IPS DF 6.9 (cell line): ENCODE data around the gene SNAPIN.
A peak's percentile ranks its signal among the peaks of the same experiment; 100 is the strongest.
"Not testable (repeated sequence)": the region's sequence is repeated elsewhere in the genome, so short reads cannot be mapped to it uniquely, and the experiment has no call there.

ENCODE experiments used
- DNase-seq: peaks from one replicate; pipeline ENCODE4 v3.0.0-alpha.2; 2013; ENCODE audit warnings: low read depth, low spot score
- H3K27ac ChIP-seq: one replicate; pipeline ENCODE4 v1.5.1; 2013; ENCODE audit warnings: low read length, control low read depth
- H3K27me3 ChIP-seq: 2 replicates; pipeline ENCODE4 v1.6.1; 2013; ENCODE audit warnings: mild to moderate bottlenecking, low read length; ENCODE audit not compliant: control insufficient read depth, insufficient read depth
- H3K36me3 ChIP-seq: 2 replicates; pipeline ENCODE4 v1.6.1; 2013; ENCODE audit warnings: low read length; ENCODE audit not compliant: control insufficient read depth, insufficient read depth
- H3K4me1 ChIP-seq: 2 replicates; pipeline ENCODE4 v1.6.1; 2013; ENCODE audit warnings: low read length; ENCODE audit not compliant: control insufficient read depth, insufficient read depth
- H3K4me3 ChIP-seq: 2 replicates; pipeline ENCODE4 v1.5.1; 2013; ENCODE audit warnings: mild to moderate bottlenecking, low read length
- H3K9me3 ChIP-seq: 2 replicates; pipeline ENCODE4 v1.6.1; 2013; ENCODE audit warnings: low read length, inconsistent platforms; ENCODE audit not compliant: control insufficient read depth, insufficient read depth
- WGBS: extraction: QIAGEN DNeasy Blood & Tissue Kit; methylation state at CpG from one replicate; pipeline ENCODE4 v1.1.7; 2013; ENCODE audit warnings: mixed read lengths, missing lambda C conversion rate; ENCODE audit not compliant: insufficient read length, insufficient coverage; 5-methylcytosine and 5-hydroxymethylcytosine counted together

Gene SNAPIN

DNA sequence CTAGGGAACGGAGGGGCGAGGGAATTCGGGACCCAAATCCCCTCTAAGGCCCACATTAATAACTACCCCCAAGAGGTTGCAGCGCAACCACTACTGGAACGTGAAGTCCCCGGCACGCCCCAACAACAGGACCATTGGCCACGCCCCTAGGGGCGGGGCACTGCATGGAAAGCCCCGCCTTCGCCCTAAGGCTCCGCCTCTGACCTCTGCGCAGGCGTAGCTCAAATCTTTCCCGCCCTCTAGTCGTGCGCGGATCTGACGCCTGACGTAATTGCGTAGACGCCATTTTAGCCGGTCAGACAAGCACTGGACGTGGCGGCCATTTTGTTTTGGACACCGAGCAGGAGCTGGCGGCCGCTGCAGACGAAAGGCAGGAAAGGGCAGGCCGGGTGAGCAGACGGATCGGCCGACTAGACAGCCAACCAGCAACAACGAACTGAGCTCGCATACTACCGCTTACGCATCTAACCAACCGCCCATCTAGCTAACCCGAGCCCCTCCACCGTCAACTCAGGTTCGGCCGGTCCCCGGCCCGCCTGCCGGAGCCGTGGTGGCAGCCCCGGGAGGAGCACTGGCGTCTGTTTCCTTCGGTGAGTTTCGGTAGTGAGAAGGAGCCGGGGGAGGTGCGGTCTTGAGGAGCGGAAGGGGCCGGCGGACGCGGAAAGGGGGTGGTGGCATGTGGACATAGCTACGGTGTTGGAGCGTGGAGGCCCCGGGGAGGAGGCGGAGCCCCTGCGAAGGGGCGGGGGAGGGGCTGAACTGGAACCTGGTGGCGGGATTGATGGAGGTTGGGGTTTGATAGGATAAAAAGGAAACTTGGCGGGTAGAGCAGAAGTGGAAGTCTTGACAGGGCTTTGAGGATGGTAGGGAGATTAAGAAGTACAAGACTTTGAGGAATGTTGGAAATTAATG lies 24.5 kb upstream of the SNAPIN start, which contains the start of gene CHTOP:
CHTOP (plus strand) TSS at position 313 of the 912 bp plus-strand sequence. CDS start 2,523 bp downstream, outside the sequence.
- no CpG with 5 or more reads among the region's 65 CpGs for WGBS
- Histone ChIP-seq H3K27ac (peak within 1 kb of the TSS; percentile 16), H3K4me3 (peak within 1 kb of the TSS; percentile 91), H3K36me3 (peaks cover 14% of the 10 kb centered on the region; the same call in 1 of the 2 replicates), H3K4me1 (peaks cover 3% of the 10 kb centered on the region), H3K27me3 (no peaks in the 10 kb centered on the region), H3K9me3 (no peaks in the 10 kb centered on the region)
- peak; percentile 99 for DNase-seq

GRCh38 chr1:153635872-153636271 lies 22.6 kb upstream of the SNAPIN start:
- Histone ChIP-seq H3K27me3 (no peaks in the 10 kb centered on the region), H3K27ac (no peak overlapping the region), H3K4me3 (no peak overlapping the region), H3K36me3 (peaks cover 29% of the 10 kb centered on the region), H3K4me1 (peaks cover 3% of the 10 kb centered on the region), H3K9me3 (no peaks in the 10 kb centered on the region)
- DNase-seq = no peak
- no CpG with 5 or more reads among the region's 7 CpGs for WGBS

DNA sequence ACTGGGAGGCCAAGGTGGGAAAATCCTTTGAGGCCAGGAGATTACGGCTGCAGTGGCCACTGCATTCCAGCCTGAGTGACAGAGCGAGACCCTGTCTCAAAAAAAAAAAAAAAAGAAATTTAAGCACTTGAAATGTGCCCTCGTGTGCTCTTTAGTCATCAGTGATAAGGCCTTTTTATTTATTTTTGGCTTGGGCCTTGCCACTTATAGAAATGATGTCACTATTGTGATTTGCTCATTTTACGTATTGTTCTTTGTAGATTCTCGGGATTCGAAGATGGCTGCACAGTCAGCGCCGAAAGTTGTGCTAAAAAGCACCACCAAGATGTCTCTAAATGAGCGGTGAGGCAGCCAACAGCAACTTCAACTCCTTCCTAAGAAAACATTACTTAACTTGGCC lies 22.2 kb upstream of the SNAPIN start:
- Histone ChIP-seq H3K27me3 (no peaks in the 10 kb centered on the region), H3K36me3 (peaks cover 31% of the 10 kb centered on the region), H3K4me1 (peaks cover 3% of the 10 kb centered on the region), H3K9me3 (no peaks in the 10 kb centered on the region), H3K4me3 (no peak overlapping the region), H3K27ac (no peak overlapping the region)
- no CpG with 5 or more reads among the region's 9 CpGs for WGBS
- DNase-seq = no peak

DNA sequence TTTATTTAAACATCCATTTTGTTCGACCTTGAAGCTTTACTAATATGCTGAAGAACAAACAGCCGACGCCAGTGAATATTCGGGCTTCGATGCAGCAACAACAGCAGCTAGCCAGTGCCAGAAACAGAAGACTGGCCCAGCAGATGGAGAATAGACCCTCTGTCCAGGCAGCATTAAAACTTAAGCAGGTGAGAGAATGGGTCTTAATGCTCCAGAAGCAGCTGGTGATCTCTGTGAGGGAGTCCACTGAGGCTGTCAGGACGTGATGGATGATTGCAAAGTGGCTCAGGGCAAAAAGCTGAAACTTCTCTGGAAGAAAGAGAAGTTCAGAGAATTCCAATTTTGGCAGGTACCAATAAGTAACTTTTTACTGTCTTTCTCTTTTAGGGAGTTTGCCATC lies 20.2 kb upstream of the SNAPIN start:
- Histone ChIP-seq H3K4me1 (peaks cover 3% of the 10 kb centered on the region), H3K36me3 (peaks cover 44% of the 10 kb centered on the region), H3K27ac (no peak overlapping the region), H3K4me3 (no peak overlapping the region), H3K9me3 (no peaks in the 10 kb centered on the region), H3K27me3 (no peaks in the 10 kb centered on the region)
- no peak for DNase-seq
- no CpG with 5 or more reads among the region's 6 CpGs for WGBS

DNA sequence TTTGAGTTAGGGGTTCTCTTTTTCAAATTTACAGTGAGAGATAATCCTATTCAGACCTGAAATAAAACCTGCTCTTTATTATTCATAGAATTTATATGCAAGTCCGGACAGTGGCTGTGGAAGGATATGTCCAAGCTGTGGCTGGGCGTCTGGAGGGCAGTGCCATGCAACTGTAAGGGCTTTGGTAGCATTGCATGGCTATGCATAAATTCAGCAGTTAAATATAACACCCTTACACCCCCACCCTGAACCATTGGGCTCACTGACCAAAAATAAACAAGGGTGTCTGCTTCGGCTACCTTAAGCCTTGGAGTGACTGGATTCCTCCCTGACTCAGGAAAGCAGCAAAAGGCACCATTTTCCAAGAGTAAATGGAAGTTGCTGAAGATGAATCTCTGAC lies 19.2 kb upstream of the SNAPIN start:
- WGBS = no CpG with 5 or more reads among the region's 3 CpGs
- Histone ChIP-seq H3K9me3 (no peaks in the 10 kb centered on the region), H3K36me3 (peaks cover 47% of the 10 kb centered on the region), H3K4me3 (no peak overlapping the region), H3K4me1 (peaks cover 1% of the 10 kb centered on the region; the same call in 1 of the 2 replicates), H3K27me3 (no peaks in the 10 kb centered on the region), H3K27ac (no peak overlapping the region)
- DNase-seq = no peak

- H3K27me3 ChIP-seq, H3K4me1 ChIP-seq, H3K4me3 ChIP-seq, DNase-seq, H3K9me3 ChIP-seq, H3K27ac ChIP-seq: not testable (repeated sequence)
- peaks cover 51% of the 10 kb centered on the region for H3K36me3 ChIP-seq
- WGBS = no CpG with 5 or more reads among the region's 5 CpGs
Observed at GRCh38 chr1:153640213-153640612, 18.3 kb upstream of the SNAPIN start.

DNA sequence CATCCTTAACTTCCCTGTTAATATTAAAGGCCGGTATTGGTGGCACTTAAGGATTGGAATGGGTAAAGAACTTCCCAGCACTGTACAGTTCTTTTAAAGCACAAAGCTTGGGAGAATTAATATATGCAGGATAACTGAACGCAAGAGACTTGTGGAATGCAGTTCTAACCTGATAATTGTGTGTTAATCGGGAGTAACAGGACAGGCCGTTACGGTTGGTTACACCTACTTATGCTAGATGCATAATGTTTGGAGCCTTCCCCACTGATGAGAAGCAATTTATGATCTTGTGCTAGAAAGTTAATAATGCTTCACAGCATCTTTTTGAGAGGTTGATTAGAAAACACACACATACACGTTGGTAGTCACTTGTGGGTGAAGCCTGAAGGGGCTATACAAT lies 17.6 kb upstream of the SNAPIN start:
- Histone ChIP-seq H3K27me3 (no peaks in the 10 kb centered on the region), H3K27ac (no peak overlapping the region), H3K4me3 (no peak overlapping the region), H3K4me1 (no peaks in the 10 kb centered on the region), H3K9me3 (no peaks in the 10 kb centered on the region), H3K36me3 (peaks cover 52% of the 10 kb centered on the region)
- no peak for DNase-seq
- no CpG with 5 or more reads among the region's 6 CpGs for WGBS

DNA sequence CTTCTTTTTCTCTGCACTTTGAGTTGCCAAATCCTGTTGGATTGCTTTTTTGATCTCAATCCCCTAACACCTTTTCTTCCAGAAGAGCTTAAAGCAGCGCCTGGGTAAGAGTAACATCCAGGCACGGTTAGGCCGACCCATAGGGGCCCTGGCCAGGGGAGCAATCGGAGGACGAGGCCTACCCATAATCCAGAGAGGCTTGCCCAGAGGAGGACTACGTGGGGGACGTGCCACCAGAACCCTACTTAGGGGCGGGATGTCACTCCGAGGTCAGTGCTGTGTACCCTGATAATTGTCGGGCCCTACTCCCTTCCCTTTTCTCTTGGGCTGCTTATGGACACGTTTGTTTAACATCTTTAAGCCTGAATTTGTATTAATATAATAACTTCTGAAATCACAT lies 16.3 kb upstream of the SNAPIN start:
- H3K27ac ChIP-seq = no peak overlapping the region
- WGBS = no CpG with 5 or more reads among the region's 11 CpGs
- DNase-seq = no peak
- no peaks in the 10 kb centered on the region for H3K4me1 ChIP-seq
- H3K4me3 ChIP-seq = no peak overlapping the region
- peaks cover 49% of the 10 kb centered on the region for H3K36me3 ChIP-seq
- no peaks in the 10 kb centered on the region for H3K27me3 ChIP-seq
- H3K9me3 ChIP-seq = no peaks in the 10 kb centered on the region

GRCh38 chr1:153643100-153643499 lies 15.4 kb upstream of the SNAPIN start:
- no peaks in the 10 kb centered on the region for H3K9me3 ChIP-seq
- WGBS = no CpG with 5 or more reads among the region's 11 CpGs

GRCh38 chr1:153643816-153644215 lies 14.7 kb upstream of the SNAPIN start:
- Histone ChIP-seq H3K9me3 (no peaks in the 10 kb centered on the region), H3K4me3 (no peak overlapping the region), H3K27ac (no peak overlapping the region), H3K4me1 (no peaks in the 10 kb centered on the region), H3K36me3 (peaks cover 41% of the 10 kb centered on the region), H3K27me3 (no peaks in the 10 kb centered on the region)
- DNase-seq = no peak

More at GRCh38 chr1:153643100-153643499, 15.4 kb upstream of the SNAPIN start:
- Histone ChIP-seq H3K27ac (no peak overlapping the region), H3K4me1 (no peaks in the 10 kb centered on the region), H3K27me3 (no peaks in the 10 kb centered on the region), H3K36me3 (peaks cover 44% of the 10 kb centered on the region), H3K4me3 (no peak overlapping the region)
- no peak for DNase-seq
